Caki2 (cell line): Measurements from ENCODE around the gene GBE1. TPM values are rescaled to one million over a fixed set of nuclear protein-coding genes. Genes with fewer than 3 reads are reported as not detected.

Experiments
- DNase-seq: peaks from one replicate; pipeline ENCODE4 v3.0.0-alpha.2; 2015; ENCODE audit warnings: low read depth
- in situ Hi-C: cut with HindIII; loops from 2 replicates; pipeline ENCODE4 v1.10.0; 2016; ENCODE audit warnings: low sequenced_read_pairs, low pct_unique_long_range_greater_than_20kb, mixed read lengths
- total RNA-seq: library from RNA; depleted of rRNA; stranded (reverse); fragments of >200 nt; shearing (Covaris generic); gene quantifications from 2 replicates; pipeline ENCODE4 v1.2.3, GENCODE V29; 2014; ENCODE audit warnings: low replicate concordance

The GBE1 gene
- total RNA-seq, 1 experiment from 2014 or later: 40.3 TPM

DNA sequence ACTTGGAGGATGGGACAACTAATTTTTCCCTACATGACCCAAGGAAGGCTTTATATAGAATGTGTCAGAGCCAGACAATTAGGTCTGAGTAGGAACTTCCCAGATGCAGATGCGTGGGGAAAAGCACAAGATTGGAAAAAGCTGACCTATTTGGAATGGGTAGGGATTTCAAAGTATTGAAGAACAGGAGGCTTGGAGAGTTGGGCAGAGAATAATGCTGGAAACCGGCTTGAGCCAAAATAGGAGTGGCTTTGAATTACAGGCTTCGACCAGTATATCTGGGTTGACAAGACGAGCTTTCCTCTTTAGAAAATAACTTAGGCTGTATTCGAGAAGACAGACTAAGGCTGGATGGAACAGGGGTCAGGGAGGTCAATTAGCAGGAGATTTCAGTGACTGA lies 181.1 kb downstream of the GBE1 start:
- in situ Hi-C loops: no loop called here
- DNase-seq: no peak

DNA sequence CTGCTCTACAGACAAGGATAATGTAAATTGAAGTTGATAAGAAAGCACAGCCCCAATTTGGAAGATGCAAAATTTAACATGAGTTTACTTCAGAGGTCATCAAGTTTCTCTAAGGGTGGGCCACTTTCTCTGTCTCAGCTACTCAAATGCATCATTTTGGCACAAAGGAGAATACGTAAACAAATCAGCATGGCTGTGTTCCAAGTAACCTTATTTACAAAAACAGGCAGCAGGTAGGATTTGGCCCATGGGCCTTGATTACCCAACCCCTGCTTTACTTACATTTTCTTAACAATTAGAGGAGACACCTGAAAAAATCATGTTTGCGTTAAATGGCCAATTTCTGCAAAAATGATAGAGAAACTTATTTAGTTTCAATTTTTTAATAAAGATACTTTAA lies 181.7 kb downstream of the GBE1 start:
- no peak for DNase-seq
- in situ Hi-C loops: no loop called here

DNA sequence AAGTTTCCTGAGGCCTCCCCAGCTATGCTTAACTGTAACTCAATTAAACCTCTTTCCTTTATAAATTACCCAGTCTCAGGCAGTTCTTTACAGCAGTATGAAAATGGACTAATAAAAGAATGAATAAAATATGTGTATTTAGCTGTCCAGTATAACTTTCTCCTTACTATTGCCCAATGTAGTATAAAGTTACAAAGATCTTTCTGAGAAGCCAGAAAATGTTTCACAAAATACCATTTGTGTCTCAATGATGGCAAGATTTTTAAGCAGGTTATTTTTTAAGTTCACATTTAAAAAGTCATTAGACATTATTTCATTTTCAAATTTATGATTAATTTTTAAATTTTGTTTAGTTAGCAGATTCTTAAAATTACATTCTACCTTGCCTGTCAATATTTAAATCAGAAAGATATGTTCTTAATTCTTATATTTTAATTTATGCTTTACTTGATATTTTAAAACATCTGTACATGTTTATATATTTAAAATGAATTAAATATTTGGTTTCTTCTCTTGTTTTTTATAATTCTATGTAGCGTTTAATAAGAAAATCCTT lies 189.2 kb downstream of the GBE1 start:
- in situ Hi-C loops: no loop called here
- DNase-seq: no peak

DNA sequence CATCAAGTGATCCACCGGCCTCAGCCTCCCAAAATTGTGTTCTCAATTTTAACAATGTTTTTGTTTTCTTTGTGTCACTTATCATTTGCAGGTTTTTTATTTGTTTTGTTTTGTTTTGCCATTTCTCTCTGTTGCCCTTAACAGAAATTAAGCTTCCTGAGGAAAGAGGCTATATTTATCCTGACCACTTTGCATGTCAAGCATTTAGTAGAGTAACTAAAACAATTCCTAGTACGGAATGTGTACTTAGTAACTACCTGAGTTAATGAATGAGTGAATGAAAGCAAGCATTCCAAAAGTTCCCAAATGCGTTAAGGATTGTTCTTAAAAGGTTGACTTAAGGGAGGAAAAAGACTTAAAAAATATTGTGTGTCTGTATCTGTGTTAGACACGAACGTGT lies 193.1 kb downstream of the GBE1 start:
- in situ Hi-C loops: no loop called here

GRCh38 chr3:81565041-81565440 lies 196.4 kb downstream of the GBE1 start:
- in situ Hi-C loops: no loop called here
- no peak for DNase-seq

More for the DNA sequence above, 193.1 kb downstream of the GBE1 start:
- no peak for DNase-seq

DNA sequence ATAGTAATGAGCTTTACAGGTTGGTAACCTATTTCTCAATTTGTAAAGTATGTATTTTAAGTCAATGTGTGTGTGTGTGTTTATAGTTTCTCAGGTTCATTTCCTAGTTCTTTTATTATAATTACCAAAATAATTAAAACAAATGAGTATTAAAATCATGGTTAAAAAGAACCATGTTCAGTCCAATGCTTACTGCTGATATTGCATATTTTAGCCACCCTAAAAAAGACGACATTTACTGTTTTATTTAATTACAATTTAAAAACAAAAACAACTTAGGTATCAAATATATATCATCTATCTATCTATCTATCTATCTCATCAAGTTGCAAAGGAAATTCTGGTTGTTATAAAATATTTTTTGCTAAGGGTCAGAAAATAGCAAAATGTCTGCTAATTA lies 203.3 kb downstream of the GBE1 start:
- in situ Hi-C loops: no loop called here
- DNase-seq: no peak

DNA sequence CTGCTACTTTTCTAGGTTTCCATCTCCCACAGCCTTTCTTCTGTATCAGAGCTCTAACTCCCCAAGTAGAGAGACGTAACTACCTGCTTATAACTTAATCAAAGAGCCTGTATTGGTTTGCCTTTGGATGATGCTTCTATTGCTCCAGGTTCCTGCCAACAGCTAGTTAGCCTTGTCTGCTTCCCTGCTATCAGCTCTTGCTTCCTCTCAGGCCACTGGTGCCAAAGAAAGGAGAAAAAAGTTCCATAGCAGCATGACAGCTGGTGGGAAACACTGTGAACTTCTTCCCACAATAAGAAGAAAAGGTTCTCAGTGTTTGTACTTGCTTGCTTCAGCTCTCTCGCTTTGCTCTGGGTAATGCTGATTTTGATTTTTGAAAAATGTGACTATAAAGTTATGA lies 206.6 kb downstream of the GBE1 start:
- DNase-seq: no peak
- in situ Hi-C loops: no loop called here

- in situ Hi-C loops: no loop called here
- DNase-seq: no peak
Measured at GRCh38 chr3:81554388-81554787, 207.1 kb downstream of the GBE1 start.

DNA sequence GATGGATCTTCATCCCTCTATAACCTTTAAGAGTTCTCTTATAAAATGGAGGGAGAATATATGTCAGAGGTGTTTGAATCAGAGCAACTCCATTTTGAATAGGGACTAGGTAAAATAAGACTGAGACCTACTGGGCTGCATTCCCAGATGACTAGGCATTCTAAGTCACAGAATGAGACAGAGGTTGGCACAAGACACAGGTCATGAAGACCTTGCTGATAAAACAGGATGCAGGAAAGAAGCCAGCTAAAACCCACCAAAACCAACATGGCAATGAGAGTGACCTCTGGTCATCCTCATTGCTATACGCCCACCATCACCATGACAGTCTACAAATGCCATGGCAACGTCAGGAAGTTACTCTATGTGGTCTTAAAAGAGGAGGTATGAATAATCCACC lies 211.0 kb downstream of the GBE1 start:
- DNase-seq: no peak

DNA sequence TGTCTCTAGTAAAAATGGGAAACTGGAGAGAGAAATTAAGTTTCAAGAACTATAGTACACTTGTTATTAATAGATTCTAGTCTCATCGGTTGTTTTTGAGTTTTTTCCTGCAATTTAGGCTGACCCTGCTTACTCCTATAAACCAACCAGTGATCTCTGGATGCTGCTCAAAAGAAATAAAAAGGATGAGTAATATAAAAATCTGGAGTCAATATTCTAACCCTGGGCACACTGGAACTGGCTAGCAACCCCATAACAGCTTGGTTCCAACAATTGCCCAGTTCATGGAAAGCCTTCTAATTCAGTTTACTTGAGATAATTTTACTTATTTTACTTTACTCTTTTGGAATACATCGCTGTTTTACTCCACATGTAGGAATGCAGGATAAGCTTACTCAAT lies 211.6 kb downstream of the GBE1 start:
- DNase-seq: no peak
- in situ Hi-C loops: no loop called here

More for the DNA sequence above, 211.0 kb downstream of the GBE1 start:
- in situ Hi-C loops: no loop called here

DNA sequence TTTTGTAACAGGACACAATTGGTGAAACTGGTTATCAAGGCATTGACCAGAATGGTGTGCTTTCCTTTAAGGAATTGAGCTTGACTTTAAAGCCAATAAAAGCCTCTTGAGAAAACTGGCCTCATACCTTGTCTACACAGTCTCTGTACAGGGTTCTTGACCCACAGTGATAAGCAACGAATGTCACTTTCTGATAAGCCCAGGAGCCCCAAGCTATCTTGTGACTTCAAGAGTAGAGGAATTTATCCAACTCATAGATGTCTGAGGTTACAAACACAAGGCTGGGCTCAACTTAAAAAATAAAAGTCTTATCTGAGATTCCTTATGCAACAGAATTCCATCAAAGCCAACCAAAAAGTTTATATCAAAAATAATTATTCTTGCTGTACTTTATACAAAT lies 212.1 kb downstream of the GBE1 start:
- no peak for DNase-seq
- in situ Hi-C loops: no loop called here

- in situ Hi-C loops: no loop called here
- no peak for DNase-seq
Measured at GRCh38 chr3:81545572-81545971, 215.9 kb downstream of the GBE1 start.

- in situ Hi-C loops: no loop called here
- DNase-seq: no peak
Measured at GRCh38 chr3:81544385-81544784, 217.1 kb downstream of the GBE1 start.

DNA sequence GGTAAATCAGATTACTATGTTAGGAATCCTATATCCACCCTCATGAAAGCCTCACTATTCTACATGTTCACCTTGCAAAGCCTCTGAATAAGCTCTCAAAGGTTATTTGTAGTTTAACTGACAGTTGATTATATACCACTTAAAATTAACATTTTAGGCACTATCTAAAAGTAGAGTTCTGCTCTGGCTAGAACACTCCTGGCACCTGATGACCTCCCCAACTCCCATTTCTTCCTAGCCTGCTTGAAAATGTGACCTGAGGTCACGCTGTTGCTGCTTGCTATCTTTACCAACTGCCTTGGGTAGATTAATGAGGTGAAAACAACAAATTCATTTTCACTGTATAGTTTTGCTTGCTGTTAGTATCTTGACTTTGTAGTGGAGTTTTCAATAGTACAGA lies 220.7 kb downstream of the GBE1 start:
- in situ Hi-C loops: no loop called here
- no peak for DNase-seq

DNA sequence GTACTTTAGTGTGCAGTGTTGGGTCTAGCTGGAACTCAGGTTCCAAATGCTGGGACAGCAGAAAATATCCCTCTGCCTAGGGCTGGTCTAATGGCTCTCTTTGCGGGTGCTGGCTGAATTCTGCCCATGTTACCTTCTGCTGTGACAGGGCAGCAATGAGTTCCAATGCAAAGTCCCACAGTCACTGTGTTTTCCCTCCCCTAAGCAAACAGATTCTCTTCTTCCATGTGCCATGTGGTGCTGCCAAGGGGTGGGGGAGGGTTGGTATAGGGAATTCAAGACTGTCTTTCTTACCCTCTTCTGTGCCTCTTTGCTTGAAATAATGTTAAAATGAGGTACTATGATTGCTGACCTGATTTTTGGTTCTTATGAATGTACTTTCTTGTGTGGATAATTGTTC lies 229.6 kb downstream of the GBE1 start:
- in situ Hi-C loops: no loop called here
- DNase-seq: no peak

GRCh38 chr3:81531263-81531662 lies 230.2 kb downstream of the GBE1 start:
- in situ Hi-C loops: no loop called here
- no peak for DNase-seq

DNA sequence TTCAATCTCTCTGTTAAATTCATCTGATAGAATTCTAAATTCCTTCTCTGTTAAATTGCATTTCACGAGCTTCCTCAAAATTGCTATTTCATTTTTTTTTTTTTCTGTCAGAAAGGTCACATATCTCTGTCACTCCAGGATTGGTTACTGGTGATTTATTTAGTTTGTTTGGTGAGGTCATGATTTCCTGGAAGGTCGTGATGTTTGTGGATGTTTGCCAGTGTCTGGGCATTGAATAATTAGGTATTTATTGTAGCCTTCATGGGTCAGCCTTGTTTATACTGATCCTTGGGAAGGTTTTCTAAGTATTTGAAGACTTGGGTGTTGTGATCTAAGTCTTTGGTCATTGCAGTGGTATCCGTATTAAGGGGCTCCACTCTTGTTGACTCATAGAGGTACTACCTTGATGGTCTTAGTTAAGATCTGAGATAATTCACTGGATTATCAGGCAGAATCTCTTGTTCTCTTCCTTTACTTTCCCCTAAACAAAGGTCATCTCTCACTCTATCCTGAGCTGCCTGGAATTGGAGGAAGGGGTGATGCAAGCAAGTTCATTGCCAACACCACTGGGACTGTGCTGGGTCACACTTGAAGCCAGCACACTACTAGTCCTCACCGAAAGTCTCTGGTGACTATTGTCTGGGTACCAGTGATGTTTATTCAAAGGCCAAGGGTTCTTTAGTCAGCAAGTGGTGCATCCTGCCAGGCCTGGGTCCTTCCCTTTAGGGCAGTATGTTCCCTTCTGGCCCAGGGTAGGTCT lies 231.1 kb downstream of the GBE1 start:
- no peak for DNase-seq
- in situ Hi-C loops: no loop called here

DNA sequence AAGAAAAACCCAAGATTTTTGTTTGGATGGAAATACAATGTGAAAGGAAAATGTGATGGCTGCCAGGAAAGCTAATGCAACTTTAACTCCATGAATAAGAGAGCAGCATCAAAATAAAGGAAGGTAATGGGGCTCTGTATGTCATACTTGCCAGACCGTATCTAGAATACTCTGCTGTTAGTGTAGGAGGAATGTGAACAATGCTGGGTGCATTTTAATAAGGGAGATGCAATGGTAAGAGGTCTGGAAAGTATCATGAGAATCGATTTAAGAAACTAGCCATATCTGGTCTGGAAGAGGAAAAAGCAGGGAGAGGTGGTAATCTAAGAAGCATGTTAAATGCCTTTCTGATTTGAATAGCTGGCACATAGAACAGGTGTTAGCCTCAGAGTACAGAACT lies 239.6 kb downstream of the GBE1 start:
- in situ Hi-C loops: no loop called here
- no peak for DNase-seq

- in situ Hi-C loops: no loop called here
- DNase-seq: no peak
Measured at GRCh38 chr3:81518945-81519344, 242.5 kb downstream of the GBE1 start.

DNA sequence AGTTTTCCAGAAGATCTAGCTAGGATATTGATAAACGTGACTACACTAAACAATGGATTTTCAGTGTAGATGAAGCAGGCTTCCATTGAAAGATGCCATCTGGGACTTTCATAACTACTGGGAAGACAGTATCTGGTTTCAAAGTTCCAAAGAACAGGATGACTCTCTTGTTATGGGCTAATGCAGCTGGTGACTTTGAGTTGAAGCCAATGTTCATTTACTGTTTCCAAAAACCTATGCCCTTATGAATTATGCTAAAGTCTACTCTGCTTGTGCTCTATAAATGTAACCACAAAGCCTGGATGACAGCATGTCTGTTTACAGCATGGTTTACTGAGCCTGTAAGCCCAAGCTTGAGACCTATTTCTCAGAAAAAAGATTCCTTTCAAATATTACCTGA lies 245.4 kb downstream of the GBE1 start:
- DNase-seq: no peak
- in situ Hi-C loops: no loop called here
